Measurements from ENCODE around the gene HFM1.
"Not testable (repeated sequence)": the region's sequence is repeated elsewhere in the genome, so short reads cannot be mapped to it uniquely, and the experiment has no call there.

Gene HFM1

DNA sequence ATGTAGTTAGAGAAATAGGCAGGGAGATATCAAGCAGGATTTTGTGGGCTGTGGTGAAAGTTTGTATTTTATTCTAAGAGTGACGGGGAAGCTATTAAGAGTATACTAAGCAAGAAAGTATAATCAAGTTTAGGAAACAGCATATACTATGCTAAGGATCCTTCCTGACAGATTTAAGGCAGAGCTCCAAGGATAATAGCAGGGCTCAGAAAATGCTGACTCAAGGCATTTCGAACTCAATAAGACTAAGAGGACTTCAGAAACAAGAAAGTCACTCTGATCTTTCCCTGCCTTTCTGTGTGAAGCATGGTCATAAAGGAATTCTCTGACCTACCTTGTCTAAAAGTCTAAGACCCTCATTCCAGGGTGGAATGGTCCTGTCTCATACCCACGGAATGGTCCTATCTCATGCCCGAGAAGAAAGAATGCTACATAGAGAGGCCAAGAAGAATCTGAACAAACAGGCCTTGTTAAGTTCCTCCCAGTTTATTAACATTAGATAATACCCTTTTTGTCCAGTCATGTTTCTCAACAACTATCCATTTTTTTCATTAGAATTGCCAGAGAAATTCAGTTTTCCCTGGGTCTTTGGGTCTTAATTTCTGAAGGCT, 59.1 kb downstream of the HFM1 start:
- DNase-seq: no peak

DNA sequence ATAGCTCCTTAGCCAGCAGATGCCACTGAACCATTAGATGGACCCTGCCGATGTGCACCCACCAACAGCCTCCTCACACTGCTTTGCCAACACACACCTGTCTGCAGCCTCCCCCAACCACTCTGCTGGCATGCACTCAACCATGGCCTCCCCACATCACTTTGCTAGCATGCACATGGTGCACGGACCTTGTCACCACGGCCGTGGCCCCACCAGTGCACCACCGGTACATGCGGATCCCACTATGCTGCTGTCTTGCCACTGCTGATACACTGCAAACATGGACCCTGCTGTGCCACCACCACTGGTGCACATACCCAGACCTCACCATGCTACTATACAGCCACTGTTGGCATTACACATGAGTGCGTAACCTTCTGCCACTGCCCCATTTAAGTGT, 66.1 kb downstream of the HFM1 start:
- DNase-seq: no peak

DNA sequence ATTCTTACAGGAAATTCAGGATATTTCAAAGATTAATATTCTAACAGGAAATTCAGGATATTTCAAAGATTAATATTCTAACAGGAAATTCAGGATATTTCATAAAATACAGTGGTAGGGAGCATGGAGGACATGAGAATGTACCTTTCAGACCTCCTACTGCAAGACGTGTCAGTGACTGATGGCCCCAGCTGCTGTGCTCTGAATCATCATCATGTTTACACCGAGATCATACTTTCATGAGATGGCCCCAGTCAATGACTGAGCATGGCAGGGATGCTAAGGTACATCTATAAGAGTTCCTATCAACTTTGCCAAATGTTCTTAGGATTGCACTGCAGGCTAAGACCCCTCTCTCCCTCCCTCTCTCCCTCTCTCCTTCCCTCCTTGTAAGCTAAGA, 69.0 kb downstream of the HFM1 start:
- DNase-seq: no peak

DNA sequence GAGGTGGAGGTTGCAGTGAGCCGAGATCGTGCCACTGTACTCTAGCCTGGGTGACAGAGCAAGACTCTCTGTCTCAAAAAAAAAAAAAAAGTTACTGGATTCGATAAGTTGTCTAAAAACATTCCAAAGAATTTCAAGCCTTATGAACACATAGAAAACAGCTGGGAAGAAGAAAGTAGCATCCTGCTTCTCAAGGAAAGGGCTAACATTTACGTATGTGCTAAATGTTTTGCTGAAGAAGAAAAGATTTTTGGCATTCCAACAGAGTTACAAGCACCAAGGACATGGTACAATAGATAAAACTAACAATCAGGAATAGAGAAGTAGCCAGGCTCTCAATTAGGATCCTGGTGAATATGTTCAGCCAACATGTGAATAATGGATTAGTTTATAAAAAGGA, 69.8 kb downstream of the HFM1 start:
- DNase-seq: no peak

DNA sequence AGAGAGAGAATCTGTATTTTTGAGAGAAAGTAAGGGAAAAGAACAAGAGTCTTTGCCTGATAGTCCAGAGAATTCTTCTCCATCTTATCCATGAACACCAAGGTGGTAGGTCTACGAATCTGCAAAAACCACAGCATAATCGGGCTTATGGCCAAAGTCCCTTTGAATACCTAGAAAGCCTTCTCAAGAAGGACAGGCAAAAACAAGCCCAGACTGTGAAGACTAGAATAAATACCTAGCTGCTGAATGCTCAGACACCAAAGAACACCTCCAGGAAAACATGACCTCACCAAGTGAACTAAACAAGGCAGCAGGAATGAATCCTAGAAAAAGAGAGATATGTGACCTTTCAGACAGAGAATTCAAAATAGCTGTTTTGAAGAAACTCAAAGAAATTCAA, 79.2 kb downstream of the HFM1 start:
- DNase-seq: no peak

DNA sequence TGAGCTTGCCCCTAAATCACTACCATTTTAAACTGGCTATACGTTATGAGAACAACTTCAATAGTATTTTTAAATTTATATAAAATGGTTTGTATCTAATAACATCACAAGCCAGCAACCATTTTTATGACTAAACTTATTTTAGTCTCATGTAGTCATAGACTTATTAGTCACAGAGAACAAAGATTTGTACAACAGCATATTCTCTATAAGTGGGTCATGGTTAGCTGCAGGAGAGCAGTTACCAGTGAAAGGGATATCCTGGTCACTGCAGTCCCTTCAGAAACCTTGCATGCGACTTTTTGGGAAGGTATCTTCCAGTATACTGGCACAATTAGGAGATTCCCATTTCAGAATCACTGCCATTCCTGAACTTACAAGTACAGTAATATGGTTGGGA, 90.0 kb downstream of the HFM1 start:
- DNase-seq: no peak

- no peak for DNase-seq
Measured at GRCh38 chr1:91311672-91312071, 93.0 kb downstream of the HFM1 start.

DNA sequence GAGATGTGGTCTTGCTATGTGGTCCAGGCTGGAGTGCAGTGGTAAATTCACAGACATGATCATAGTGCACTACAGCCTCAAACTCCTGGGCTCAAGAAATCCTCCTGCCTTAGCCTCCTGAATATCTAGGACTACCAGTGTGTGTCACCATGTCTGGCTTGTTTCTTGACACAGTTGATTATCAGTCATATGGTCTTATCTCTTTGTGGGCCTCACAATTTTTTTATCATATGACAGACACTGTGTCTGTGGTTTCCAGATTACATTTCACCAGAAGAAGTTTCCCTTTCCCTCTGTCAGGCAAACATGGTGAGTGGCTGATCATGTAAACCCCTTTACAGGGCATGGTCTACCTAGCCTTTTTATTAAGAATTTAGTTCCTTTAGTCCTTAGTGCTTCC, 96.1 kb downstream of the HFM1 start:
- DNase-seq: no peak

DNA sequence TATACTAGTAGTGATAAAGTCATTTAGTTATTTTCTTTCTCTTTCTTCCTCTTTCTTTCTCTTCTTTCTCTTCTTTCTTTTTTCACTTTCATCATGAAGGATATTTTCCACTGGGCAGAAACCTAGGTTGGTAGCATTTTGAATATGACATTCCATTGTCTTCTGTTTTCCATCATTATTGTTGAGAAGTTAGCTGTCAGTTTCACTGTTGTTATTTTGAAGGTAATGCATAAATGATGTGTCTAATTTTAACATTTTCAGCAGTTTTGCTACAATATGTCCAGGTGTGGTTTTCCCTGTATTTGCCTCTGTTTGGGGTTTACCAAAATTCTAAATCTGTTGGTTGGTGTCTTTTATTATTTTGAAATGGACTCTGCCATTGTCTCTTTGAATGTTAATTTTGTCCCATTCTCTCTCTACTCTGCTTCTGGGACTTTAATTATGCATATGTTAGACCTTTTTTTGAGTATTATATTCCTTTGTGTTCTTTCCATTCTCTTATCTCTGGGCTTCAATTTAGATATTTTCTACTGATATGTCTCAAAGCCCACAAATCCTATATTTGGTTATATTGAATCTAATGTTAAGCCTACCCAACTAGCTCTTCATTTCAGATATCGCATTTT, 96.7 kb downstream of the HFM1 start:
- no peak for DNase-seq

GRCh38 chr1:91303165-91303564, 101.5 kb downstream of the HFM1 start:
- DNase-seq: no peak

DNA sequence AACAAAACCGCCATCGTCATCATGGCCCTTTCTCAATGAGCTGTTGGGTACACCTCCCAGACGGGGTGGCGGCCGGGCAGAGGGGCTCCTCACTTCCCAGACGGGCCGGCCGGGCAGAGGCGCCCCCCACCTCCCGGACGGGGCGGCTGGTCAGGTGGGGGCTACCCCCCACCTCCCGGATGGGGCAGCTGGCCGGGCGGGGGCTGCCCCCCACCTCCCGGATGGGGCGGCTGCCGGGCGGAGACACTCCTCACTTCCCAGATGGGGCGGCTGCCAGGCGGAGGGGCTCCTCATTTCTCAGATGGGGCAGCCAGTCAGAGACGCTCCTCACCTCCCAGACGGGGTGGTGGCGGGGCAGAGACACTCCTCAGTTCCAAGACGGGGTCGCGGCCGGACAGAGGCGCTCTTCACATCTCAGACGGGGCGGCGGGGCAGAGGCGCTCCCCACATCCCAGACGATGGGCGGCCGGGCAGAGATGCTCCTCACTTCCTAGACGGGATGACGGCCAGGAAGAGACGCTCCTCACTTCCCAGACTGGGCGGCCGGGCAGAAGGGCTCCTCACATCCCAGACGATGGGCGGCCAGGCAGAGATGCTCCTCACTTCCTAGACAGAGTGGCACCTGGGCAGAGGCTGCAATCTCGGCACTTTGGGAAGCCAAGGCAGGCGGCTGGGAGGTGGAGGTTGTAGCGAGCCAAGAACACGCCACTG, 115.6 kb downstream of the HFM1 start:
- DNase-seq: not testable (repeated sequence)

GRCh38 chr1:91286962-91287317, 117.7 kb downstream of the HFM1 start:
- not testable (repeated sequence) for DNase-seq

GRCh38 chr1:91286259-91286961, 118.2 kb downstream of the HFM1 start:
- DNase-seq: not testable (repeated sequence)

DNA sequence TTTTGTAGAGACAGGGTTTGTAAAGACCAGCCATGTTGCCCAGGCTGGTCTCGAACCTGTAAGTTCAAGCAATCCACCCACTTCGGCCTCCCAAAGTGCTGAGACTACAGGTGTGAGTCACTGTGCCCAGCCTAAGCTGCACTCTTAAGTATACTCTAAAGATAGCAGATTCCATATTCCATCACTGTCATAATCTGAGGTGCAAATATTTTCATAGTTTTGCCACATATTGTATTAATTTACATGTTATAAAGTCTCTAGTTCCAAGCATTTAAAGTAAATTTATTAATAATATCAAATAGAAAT, 121.3 kb downstream of the HFM1 start:
- DNase-seq: no peak

- peak; percentile 45 to 46 for DNase-seq
Measured at GRCh38 chr1:91282695-91283420, 121.8 kb downstream of the HFM1 start.

DNA sequence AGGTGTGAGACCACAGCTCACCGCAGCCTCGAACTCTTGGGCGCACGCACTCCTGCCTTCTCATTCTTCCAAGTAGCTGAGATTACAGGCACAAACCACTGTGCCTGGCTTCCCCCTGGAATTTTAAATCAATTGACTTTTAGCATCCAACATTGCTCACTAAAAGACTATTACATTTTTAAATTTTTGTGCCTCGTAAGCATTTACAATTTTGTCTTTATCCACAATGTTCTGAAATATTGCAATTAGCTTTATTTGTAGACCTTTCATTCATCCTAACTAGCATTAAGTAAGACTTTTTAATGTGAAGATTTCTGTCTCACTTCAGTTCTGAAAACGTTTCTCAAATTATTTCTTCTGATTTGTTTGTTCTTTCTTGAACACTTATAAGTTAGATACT, 122.9 kb downstream of the HFM1 start:
- DNase-seq: no peak

DNA sequence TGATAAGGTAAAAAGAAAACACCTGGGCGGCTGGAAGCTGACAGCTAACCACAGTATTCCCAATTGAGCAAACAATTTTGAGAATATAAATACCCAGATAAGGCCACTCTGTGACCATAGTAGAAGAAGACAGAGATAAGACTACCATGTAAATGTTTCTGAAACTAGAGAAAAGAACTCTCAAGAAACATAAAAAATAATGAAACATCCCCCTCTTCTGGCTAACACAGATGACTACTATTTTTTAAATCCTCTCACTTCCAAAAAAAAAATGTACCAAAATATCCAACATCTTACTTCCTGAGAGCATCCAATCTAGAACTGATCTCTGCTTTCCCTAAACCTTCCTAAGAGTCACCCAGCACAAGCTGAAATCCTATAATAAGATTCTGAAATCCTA, 125.9 kb downstream of the HFM1 start:
- no peak for DNase-seq

- DNase-seq: no peak
Measured at GRCh38 chr1:91273875-91274274, 130.8 kb downstream of the HFM1 start.

GRCh38 chr1:91261655-91262054, 143.0 kb downstream of the HFM1 start:
- no peak for DNase-seq

DNA sequence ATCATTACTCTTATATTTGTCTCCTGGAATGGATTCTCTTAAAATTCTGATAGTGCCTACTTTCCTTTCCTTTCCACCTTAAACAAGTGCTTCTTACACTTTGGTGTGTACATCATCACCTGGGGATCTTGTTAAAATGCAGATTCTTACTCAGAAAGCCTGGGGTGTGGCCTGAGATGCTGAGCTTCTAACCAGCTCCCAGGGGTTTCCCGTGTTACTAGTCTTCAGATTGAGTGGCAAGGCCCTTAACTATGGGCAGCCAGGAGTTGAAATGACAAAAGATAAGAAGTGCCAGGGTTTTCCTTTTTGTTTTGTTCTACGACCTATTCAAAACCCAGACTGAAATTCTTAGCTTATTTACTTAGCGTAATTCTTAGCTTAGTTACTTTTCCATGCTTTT, 159.2 kb downstream of the HFM1 start:
- no peak for DNase-seq

- DNase-seq: no peak
Measured at GRCh38 chr1:91244737-91245136, 159.9 kb downstream of the HFM1 start.

- DNase-seq: no peak
Measured at GRCh38 chr1:91243171-91243570, 161.5 kb downstream of the HFM1 start.

GRCh38 chr1:91234181-91234580, 170.5 kb downstream of the HFM1 start:
- DNase-seq: no peak

GRCh38 chr1:91226741-91227140, 177.9 kb downstream of the HFM1 start:
- no peak for DNase-seq
